Measurements from ENCODE around the gene CHD3.

GRCh38 chr17:7922845-7923628 lies 34.4 kb downstream of the CHD3 start:
- peak in 1 of 2 donors; percentile 48 for TF ChIP-seq POLR2A (IDR thresholded peaks at IDR 0.05)
- TF ChIP-seq CTCF (IDR thresholded peaks at IDR 0.05) = no peak
- peak; percentile 11 to 78 for TF ChIP-seq POLR2AphosphoS5 (IDR thresholded peaks at IDR 0.05; ENCODE audit: insufficient read depth in 1 of 2, low read depth in 1 of 2)

Data from vagina (tissue), 2 donors.